ENCODE measurements around the gene ADAMTSL3. TPM values are rescaled to one million over a fixed set of nuclear protein-coding genes. Genes with fewer than 3 reads are reported as not detected.
"Not testable (repeated sequence)": the region's sequence is repeated elsewhere in the genome, so short reads cannot be mapped to it uniquely, and the experiment has no call there.

ADAMTSL3 gene
- total RNA-seq, 1 experiment from 2014 or later, result 1.8 TPM

GRCh38 chr15:84081391-84082168 is 427.7 kb downstream of the ADAMTSL3 start (continued):
- TF ChIP-seq ZNF425 (CRISPR knock-in tag; conservative IDR thresholded peaks at IDR 0.05), result no peak
- TF ChIP-seq MXD4 (CRISPR knock-in tag; IDR thresholded peaks at IDR 0.05; ENCODE audit: borderline replicate concordance), result no peak
- no peak for TF ChIP-seq TEAD1 (CRISPR knock-in tag; IDR thresholded peaks at IDR 0.05)
- no peak for TF ChIP-seq RORB (CRISPR knock-in tag; IDR thresholded peaks at IDR 0.05)
- no peak for TF ChIP-seq NR1H2 (CRISPR knock-in tag; IDR thresholded peaks at IDR 0.05)

GRCh38 chr15:84082739-84083138 is 428.8 kb downstream of the ADAMTSL3 start:
- Mint-ChIP-seq H3K27ac (no peak overlapping the region), H3K4me1 (peaks cover 10% of the 10 kb centered on the region), H3K36me3 (no peaks in the 10 kb centered on the region), H3K4me3 (no peak overlapping the region), H3K9me3 (no peaks in the 10 kb centered on the region), H3K27me3 (ENCODE audit: low read depth) (peaks cover 67% of the 10 kb centered on the region)
- ChIA-PET CTCF (interaction anchor here (0.5 kb wide), 1 partner anchor 14 kb away, joined by 3 read pairs; no protein-coding TSS in a partner anchor), POLR2A (no interaction called here)
- DNase-seq (ENCODE audit: low spot score) (no peak), ATAC-seq (no peak)
- no peak for TF ChIP-seq ELF4 (CRISPR knock-in tag; IDR thresholded peaks at IDR 0.05; ENCODE audit: low read depth)

- H3K4me3 Mint-ChIP-seq; CTCF ChIA-PET; H3K27ac Mint-ChIP-seq; H3K9me3 Mint-ChIP-seq; H3K4me1 Mint-ChIP-seq; DNase-seq (ENCODE audit: low spot score); H3K36me3 Mint-ChIP-seq; POLR2A ChIA-PET; ATAC-seq: not testable (repeated sequence)
- H3K27me3 Mint-ChIP-seq (ENCODE audit: low read depth), result peaks cover 34% of the 10 kb centered on the region
These were observed 432.1 kb downstream of the ADAMTSL3 start for GRCh38 chr15:84086071-84086470.

Other genes starting within 250 kb of the ADAMTSL3 start
- gene SH3GL3, start 206.8 kb upstream of the ADAMTSL3 start, total RNA-seq (2021), result 7.8 to 9.2 TPM (median 8.0 TPM) in 3 replicates